HG02981 (cell line): ENCODE measurements around the gene PGS1.

Source experiments
- ATAC-seq: cut with Tn5 transposase; IDR thresholded peaks from one replicate; pipeline ENCODE4 v1.9.1; 2021; ENCODE audit warnings: mild to moderate bottlenecking, moderate library complexity; ENCODE audit not compliant: unreplicated experiment

The PGS1 gene

DNA sequence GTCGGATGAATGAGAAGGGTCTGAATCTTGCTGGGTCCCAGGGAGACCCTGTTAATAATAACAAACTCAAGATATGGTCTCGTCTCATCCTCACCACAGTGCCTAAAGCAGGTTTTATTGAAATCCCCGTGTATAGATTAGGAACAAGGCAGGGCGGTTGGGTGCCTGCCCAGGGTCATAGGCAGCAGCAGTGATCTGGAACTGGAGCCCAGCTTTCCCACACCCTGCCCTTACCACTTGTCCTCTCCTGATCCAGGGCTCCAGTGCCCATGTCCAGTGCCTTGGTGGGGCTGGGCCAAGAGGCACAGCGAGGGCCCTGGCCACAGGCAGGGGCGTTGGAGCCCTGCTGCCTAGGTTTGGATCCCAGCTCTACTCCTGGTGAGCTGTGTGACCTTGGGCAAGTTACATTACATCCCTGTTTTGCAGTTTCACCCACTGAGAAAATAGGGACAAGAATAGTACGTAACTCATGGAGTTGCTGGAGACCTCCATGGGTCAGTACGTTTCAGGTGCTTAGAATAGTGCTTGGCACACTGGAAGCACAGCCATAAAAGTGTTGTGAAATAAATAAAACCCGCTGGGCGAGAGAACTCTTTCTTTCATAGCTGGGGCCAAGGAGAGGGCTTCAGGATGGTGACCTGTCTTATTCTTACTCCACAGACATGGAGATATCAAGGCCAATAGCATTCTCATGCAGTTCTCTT, 32.5 kb upstream of the PGS1 start:
- ATAC-seq = no peak

DNA sequence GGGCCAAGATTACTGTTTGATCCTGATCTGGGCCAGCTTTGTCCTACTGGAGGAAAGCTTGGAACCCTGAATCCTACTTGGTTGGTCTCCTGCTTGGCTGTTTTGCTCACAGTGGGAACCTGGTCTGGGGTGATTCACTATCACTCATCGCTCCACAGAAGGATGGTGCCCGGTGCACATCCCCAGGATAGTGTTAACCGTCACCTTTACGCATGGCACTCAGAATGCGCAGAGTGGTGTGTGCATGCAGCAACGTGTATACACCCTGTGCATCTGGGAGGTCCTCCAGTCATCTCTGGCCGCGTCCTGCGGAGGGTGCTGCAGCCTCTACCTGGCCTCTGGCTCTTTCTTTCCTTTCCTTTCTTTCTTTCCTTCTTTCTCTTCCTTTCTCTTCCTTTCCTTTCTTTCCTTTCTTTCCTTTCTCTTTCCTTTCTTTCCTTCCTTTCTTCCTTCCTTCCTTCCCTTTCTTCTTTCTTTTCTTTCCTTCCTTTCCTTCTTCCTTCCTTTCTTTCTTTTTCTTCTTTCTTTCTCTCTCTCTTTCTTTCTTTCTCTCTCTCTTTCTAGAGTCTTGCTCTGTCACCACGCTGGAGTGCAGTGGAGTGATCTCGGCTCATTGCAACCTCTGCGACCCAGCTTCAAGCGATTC, 31.7 kb upstream of the PGS1 start:
- no peak for ATAC-seq

DNA sequence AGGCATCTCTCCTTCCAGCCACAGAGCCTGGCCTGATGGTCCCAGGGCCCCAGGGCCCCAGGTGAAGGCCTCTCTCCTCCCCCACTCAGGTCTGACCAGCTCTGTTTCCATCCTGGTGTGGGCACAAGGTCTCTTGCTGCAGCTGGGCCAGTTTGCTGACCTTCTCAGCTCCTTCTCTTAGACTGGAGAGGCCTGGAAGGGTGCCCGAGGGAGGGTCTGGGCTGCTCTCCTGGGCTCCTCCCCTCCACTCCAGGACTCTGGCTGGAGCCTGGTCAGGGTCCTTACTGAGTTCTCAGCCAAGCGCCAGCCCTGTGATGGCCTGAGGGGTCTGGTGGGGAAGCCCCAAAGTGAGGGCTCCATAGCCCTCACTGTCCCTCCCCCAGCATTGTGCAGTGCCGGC, 31.0 kb upstream of the PGS1 start:
- ATAC-seq = no peak

DNA sequence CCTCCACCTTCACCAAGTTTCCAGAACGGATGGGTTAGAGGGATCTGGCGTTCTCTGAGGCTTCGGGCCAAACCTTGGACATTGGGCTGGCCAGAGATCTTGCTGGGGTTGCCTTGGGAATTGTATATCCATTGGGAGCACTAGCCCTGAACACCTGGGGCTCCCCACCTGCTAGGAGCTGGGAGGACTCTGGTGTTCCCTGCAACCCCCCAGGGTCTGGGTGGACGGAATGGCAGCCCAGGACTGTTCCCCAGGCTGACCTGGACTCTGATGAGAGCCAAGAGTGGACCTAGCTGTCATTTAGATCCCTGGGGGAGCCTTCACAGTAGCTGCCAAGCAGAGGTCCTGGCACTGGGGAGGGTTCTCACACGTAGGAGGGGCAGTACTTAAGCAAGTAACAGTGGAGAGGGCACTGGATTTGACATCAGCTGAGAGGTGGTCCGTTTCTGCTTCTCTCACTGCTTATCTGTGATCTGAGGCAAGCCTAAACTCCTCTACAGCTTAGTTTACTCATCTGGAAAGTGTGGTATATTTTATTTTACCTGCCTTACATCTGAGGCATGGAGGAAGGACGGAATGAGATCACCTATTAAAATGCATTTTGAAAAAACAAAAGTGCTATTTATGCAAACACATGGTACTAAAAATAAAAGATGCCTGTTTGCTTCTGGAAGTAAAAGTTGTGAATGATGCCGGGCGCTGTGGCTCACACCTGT, 30.2 kb upstream of the PGS1 start:
- ATAC-seq = no peak

DNA sequence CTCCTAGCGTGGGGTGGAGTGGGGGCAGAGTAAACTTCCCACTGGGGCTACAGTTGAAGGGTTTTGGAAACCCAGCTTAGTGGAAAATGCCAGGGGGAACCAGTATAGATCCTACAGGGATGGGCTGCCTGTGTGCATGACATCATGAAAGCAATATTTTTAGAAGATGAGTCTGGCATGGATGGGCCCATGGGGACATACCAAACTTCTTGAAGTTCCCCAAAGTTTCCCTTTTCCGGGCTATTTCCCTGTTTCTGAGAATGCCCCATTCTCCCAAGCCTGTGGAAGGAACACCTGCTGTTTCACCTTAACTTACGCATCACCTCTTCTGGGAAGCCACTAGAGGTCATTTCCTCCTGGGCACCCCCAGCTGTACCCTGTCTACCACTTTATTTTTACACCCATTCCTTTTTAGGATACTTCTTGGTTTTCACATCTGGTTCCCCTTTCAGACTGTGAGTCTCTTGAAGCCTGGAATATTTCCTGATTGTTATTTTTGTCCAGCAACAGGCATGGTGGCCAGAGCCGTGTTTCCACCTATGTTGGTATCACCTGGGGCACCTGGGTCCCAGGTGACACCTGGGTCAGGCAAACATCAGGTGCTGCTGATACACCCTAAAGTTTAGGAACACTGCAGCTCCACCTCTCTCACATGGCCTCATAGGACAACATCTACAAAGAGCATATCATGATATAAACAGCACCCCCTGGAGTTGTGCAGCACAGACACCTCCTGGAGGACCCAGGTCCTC, 28.4 kb upstream of the PGS1 start:
- ATAC-seq = no peak

DNA sequence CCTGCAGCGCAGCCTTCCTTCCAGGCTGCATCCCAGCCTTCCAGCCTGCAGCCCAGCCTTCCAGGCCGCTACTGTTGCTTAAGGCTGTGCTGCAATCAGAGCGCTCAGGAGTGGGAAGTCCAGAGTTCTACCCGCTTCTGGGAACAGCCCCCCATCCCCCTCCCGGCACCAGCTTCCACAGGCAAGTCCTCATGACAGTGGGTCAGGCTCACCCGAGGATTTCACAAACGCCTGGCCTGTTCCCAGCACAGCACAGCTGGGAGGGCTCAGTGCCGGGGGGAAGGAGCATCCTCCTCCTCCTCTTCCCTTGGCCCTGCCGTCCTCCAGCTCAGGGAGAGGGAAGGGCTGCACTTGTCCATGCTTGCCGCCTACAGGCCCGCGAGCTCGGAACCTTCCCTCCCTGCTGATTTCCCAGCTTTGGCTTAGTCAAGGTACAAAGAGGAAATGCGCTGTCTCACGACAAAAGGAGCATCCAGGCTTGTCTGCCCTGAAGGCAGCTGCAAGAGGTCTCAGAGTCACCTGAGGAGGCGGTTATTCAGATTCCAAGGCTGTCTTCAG, 26.9 kb upstream of the PGS1 start:
- no peak for ATAC-seq

DNA sequence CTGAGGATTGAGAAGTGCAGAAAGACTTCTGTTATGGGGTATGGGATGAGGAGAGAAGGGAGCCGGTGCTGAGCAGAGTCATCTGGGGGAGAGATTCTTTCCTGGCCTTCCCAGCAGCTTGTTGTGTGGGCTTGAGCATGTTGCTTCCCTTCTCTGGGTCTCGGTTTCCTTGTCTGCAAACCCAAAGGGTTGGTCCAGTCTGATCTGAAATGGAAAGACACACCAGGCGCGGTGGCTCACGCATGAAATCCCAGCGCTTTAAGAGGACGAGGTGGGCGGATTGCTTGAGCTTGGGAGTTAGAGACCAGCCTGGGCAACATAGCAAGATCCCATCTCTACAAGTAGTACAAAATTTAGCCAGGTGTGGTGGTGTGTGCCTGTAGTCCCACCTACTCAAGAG, 24.6 kb upstream of the PGS1 start:
- ATAC-seq = no peak

DNA sequence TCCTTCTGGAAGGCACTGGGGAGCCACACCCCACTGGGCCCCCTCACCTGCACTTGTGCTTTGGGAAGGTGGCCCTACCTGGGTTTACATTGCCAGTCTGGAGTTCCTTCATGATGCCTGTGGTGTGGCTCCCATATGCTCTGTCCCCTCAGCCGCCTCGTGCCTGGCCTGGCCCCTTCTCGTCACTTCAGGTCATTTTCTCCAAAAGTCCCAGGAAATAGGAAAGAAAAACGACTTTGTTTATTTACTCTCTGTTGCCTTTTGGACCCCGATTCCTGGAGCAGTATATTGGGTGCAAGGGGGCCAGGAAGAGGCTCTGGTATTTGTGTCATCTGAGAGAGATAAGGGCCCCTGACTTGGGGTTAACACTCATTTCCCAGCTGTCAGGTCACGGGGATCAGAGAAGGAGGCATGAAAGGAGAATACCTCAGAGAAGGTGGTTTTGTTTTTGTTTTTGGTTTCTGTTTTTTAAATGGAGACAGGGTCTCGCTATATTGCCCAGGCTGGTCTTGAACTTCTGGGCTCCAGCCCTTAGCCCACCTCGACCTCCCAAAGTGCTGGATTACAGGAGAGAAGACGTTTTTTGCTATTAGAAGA, 23.3 kb upstream of the PGS1 start:
- no peak for ATAC-seq

DNA sequence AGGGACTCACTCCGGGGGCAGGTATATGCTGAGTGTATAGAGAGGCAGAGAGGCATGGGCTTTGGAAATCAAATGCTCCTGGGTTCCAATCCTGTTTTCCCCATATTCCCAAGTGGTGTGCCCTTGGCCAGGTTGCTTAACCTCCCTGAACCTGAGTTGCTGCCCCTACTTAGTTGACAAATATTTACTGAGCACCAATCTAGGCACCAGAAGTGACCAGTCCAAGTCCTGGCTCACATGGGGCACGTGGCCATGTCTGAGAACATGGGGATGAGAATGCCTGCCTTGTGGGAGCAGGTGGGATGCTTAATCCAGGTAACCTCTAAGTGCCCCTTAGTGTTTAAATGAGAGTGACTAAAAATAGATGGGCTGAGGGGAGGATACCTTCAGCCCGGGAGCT, 22.7 kb upstream of the PGS1 start:
- no peak for ATAC-seq

DNA sequence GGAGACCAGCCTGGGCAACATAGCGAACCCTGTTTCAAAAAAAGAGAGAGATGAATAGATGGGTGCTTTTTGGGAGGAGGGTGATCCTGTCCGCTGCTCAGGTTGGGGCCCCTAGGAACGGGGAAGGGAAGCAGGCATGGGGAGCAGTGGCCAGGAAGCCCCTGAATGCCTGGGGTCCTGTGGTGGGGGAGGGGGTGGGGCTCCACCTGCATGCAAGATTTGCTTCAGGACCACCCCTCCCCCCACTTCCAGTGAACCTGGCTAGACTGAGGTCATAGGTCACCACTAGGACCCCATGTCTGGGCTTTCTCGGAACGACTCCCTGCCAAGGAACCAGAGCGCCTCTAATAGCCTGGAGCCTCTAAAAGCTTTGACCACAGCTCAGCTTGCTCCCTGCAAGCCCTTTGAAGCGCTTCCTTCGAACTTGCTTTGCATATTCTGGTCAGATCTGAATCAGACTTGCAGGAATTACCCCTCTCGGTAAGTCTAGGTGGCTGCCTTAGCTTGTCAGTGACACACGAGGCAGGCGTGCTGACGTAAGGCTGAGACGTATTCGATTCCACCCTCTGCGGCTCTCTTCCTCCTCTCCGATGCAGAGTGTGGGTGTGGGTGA, 22.2 kb upstream of the PGS1 start:
- ATAC-seq = peak; percentile 64

DNA sequence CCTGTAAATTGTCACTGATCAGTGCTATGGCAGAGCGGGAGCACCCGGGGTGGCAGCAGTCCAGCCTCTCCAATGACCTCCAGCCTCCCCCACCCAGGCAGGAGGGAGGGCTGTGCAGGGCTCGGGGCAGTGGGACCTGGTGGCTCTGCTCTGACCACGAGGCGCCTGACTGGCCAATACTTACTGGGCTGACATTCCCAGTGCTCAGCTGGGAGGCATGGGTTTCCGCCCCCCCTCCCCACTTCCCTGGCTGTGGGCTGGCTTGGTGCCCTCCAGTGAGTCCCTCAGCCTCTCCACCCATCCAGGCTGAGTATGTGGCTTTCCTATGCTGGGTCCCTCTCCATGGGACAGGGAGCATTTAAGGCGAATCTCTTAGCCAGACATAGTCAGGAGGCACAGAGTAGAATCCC, 21.3 kb upstream of the PGS1 start:
- no peak for ATAC-seq

DNA sequence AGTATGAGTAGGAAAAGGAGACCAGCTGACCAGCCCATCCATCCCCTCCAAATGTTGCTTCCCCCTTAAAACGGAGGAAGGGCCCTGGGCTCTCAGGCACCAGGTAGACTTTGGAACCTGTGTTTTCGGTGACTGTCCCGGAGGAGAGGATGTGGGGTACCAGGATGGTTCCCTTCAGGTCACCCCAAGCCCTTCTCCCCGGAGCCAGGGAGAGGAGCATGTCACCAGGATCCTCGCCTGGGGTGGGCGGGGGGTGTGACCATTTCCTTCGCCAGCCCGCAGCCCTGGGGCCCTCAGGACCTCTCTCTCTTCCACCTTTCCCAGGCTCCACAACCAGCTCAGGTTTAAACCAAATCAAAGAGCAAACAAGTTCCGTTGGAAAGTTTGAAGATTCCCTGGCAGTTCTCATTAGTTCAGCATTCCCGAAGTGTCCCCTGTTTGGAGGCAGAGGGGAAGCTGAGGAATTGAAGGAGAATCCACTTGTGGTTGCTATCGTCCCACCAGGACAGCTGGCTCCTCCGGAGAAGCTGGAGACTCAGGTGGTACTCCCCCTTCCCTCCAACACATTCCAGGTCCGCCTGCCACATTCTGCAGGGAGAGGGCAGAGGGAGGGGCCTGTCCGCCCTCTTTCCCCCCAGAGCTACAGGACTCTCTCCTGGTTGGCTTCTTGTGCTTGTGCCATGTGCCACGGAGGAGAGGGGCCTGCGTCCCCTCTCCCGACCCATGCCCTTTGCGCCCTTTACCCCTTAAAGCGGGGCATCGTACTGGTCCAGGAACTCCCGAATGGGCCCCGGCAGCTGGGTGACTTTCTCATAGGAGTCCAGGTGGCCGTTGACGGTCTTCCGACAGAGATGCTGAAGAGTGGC, 20.5 kb upstream of the PGS1 start:
- ATAC-seq = no peak

DNA sequence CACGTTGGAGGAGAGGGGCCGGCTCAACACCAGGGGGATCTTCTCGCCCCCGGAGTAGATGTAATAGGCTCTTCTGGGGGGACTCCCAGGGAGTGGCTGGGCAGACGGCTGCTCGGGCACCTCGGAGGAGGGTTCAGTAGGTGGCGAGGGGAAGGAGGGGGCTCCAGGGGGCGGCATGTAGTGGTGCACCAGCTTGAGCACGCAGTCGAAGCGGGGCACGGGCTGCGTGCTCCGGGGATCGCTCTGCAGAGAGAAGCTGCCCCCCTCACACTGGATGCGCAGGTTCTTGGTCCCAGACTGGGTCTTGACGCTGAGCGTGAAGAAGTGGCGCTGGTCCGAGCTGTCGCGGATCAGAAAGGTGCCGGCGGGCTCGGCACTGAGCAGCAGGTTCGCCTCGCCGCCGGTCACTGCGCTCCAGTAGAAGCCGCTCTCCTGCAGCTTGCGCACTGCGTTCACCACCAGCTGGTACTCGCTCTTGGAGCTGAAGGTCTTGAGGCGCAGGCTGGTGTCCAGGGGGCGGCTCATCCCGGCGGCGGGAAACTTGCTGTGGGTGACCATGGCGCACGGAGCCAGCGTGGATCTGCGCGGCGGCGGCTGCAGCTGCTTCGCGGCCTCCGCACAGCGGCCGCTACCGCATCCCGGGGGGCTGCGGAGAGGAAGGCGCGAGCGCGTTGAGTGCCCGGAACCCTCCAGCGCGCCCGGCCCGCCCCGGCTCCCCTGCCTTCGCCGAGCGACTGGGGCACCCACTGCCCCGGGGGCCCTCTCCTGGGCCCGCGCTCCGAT, 19.7 kb upstream of the PGS1 start:
- ATAC-seq = no peak

DNA sequence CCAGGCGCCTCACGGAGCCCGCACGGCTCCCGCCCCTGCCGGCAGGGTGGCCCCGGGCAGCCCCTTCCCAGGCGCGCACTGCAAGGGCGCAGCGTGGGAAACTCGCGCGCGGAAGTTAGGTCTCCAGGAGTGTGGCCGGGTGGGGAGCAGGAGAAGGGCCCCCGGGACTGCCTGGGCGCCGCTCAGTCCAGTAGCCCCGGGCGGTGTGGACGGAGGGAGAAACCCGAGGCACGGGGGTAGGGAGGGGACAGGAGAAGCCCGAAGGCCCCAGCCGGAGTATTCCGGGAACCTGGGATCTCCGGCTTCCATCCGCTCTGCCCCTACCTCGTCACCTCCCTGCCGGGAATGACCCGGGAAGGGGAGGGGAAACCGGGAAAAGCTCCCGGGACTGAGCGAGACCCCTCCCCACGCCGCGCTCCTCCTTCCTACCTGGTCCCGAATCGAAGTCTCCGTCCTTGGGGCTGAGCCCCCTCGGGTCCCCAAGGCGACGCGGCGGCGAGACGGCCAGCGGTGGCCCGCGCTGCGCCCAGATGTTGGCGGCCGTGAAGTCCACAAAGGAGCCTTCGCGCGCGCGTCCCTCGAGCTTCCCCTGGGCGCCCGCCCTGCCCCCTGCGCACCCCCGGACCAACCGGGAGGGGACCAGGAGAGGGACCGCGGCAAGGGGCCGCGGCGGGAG, 19.0 kb upstream of the PGS1 start:
- ATAC-seq = peak; percentile 0

DNA sequence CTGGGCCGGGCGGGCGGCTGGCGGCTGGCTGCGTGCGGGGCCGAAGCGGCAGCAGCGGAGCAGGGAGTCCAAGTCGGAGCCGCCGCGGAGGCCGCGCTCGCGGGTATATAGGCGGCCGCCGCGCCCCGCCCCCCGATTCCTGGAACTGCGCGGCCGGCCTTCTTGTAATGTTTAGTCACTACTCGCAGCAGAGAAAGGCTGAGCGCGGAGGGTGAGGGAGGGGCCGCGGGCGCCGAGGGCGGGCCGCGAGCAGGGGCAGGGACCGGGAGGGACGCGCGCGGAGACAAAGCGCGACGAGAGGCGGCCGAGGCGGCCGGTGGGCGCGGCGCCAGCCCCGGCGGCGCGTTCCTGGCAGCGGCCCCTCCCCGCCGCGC, 18.5 kb upstream of the PGS1 start, which contains the start of gene SOCS3:
Gene SOCS3 (minus strand): TSS at position 81 of the 374 bp plus-strand sequence. CDS start 982 bp downstream, outside the sequence.
- peak; percentile 39 for ATAC-seq

DNA sequence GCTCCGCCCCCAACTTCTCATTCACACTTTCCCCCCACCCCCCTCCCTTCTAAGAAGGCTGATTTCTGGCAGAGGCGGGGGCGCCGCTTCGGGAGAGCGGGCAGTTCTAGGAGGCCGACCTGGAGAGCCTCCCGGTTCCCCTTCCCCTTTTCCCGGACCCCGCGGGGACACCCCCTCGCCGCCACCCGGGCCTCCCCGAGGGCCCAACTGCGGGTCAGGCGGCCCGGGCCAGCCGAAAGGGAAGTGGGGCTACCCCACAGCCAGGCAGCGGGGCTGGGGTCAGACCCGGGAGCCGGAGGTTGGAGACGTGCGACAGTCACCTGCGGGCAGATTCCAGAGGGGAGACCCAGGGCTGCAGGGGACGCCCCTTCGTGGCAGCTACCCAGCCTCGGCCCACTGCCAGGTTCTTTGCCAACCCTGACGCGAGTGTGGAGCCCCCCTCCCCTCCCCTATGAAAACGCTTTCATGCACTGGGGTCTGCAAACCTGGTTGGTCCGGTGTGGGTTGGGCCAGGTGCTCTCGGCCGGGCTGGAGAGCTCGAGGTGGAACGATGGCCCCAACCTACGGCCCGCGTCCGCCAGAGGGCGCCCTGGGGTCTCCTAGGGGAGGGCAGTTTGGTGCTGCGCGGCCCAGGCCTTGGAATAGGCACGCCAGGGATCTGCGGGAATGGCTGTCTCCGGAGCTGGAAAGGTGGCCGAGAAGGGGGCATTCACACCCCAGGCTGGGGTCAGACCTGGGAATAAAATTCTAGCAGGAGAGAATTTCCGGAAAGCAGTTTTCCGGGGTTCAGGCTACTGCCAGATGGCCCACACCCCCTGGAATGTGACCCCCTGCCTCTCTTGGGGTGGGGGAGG, 17.9 kb upstream of the PGS1 start:
- ATAC-seq = peak; percentile 24

DNA sequence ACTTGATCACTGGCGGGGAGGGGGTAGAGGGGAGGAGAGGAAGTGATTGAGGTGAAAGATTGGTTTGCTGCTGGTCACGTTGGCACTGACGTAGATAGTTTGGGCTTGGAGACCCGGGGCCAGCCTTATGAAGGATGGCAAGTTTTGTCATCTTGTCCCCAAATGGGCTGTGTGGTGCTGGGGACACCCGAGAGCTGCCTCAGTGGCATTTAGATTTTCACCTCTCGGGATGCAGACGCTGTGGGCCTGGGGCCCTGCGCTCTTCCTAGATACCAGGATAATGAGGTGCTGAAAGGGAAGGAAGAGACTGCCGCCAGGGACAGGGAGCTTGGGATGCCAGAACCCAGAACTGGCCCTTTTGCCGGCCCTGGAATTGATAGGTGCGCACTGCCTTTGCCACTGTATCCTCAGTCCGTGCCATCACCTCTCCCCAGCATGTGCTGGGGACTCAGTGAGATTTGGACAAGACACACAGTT, 17.2 kb upstream of the PGS1 start:
- ATAC-seq = no peak
